GM12874 (cell line): Measurements from ENCODE around the gene HNRNPA3.

Experiments used
- CTCF ChIP-seq: IDR thresholded peaks from 2 replicates; pipeline ENCODE4 v1.5.1; 2011; ENCODE audit warnings: low read depth, mild to moderate bottlenecking, control low read depth, low read length, moderate library complexity; ENCODE audit not compliant: insufficient read depth

Gene HNRNPA3

GRCh38 chr2:177243073-177243472, 30.5 kb downstream of the HNRNPA3 start:
- TF ChIP-seq CTCF, result no peak

- TF ChIP-seq CTCF, result no peak
These were observed 30.9 kb downstream of the HNRNPA3 start for GRCh38 chr2:177243476-177243875.

GRCh38 chr2:177244244-177244771, 31.7 kb downstream of the HNRNPA3 start:
- TF ChIP-seq CTCF, result no peak

GRCh38 chr2:177245010-177245422, 32.4 kb downstream of the HNRNPA3 start:
- no peak for TF ChIP-seq CTCF

GRCh38 chr2:177246000-177246399, 33.4 kb downstream of the HNRNPA3 start:
- no peak for TF ChIP-seq CTCF

GRCh38 chr2:177247693-177248262, 35.2 kb downstream of the HNRNPA3 start:
- no peak for TF ChIP-seq CTCF

- no peak for TF ChIP-seq CTCF
These were observed 36.4 kb downstream of the HNRNPA3 start for GRCh38 chr2:177249038-177249437.
